Erythroblast (primary cell): ENCODE results near the gene MROH2A.

ENCODE experiments used
- GATA1 ChIP-seq: IDR thresholded peaks from 2 replicates; pipeline ENCODE4 v1.6.1; 2011; ENCODE audit warnings: low read depth, mild to moderate bottlenecking, control low read depth, low read length, moderate library complexity
- POLR2A ChIP-seq: IDR thresholded peaks from 2 replicates; pipeline ENCODE4 v1.6.1; 2011; ENCODE audit warnings: mild to moderate bottlenecking, low read length

GRCh38 chr2:233756429-233757081, 21.6 kb upstream of the MROH2A start:
- TF ChIP-seq POLR2A (no peak), GATA1 (no peak)
